ENCODE measurements around the gene LGALS12.
A peak's percentile ranks its signal among the peaks of the same experiment; 100 is the strongest.

The LGALS12 gene

DNA sequence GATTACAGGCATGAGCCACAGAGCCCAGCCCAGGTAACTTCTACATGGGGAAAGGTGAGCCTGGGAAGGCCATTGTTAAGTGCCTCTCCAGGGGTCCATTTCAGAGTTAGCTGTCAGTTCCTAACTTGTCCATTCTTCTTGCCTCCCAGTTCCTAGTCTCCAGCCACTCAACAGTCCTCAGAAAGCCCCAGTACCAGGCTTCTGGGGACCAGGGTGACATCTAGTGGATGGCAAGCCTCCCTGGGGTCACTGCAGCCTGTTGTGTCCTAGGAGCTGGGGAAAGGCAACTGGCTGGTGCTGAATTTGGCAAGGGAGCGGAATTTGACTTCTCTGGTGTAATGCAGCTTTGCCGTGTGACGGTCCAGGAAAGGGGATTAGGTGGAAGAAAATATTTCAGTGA lies 2.1 kb downstream of the LGALS12 start:
- peak; percentile 12 to 57 for DNase-seq (ENCODE audit: low read depth in 2 of 2)
- TF ChIP-seq, protein P1, sequence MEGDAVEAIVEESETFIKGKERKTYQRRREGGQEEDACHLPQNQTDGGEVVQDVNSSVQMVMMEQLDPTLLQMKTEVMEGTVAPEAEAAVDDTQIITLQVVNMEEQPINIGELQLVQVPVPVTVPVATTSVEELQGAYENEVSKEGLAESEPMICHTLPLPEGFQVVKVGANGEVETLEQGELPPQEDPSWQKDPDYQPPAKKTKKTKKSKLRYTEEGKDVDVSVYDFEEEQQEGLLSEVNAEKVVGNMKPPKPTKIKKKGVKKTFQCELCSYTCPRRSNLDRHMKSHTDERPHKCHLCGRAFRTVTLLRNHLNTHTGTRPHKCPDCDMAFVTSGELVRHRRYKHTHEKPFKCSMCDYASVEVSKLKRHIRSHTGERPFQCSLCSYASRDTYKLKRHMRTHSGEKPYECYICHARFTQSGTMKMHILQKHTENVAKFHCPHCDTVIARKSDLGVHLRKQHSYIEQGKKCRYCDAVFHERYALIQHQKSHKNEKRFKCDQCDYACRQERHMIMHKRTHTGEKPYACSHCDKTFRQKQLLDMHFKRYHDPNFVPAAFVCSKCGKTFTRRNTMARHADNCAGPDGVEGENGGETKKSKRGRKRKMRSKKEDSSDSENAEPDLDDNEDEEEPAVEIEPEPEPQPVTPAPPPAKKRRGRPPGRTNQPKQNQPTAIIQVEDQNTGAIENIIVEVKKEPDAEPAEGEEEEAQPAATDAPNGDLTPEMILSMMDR (IDR thresholded peaks at IDR 0.05; ENCODE audit: low read depth, low read length), result no peak
- no peak overlapping the region for H3K4me3 ChIP-seq (replicated peaks in 1 of 2; ENCODE audit: low read depth in 2 of 2, low read length in 2 of 2)

DNA sequence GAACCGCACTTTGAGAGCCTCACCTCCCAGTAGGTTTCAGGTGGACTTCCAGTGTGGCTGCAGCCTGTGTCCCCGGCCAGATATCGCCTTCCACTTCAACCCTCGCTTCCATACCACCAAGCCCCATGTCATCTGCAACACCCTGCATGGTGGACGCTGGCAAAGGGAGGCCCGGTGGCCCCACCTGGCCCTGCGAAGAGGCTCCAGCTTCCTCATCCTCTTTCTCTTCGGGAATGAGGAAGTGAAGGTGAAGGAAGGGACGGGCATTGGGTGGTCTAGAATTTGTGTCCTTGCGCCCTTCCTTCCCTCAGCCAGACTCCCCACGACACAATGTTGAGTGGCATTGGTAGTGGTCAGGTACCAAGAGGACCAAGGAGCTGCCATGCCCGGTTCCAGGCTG lies 2.9 kb downstream of the LGALS12 start:
- TF ChIP-seq, protein P1 (IDR thresholded peaks at IDR 0.05; ENCODE audit: low read depth, low read length), result no peak
- no peak for DNase-seq (ENCODE audit: low read depth in 2 of 2)
- H3K4me3 ChIP-seq (replicated peaks in 1 of 2; ENCODE audit: low read depth in 2 of 2, low read length in 2 of 2), result no peak overlapping the region

DNA sequence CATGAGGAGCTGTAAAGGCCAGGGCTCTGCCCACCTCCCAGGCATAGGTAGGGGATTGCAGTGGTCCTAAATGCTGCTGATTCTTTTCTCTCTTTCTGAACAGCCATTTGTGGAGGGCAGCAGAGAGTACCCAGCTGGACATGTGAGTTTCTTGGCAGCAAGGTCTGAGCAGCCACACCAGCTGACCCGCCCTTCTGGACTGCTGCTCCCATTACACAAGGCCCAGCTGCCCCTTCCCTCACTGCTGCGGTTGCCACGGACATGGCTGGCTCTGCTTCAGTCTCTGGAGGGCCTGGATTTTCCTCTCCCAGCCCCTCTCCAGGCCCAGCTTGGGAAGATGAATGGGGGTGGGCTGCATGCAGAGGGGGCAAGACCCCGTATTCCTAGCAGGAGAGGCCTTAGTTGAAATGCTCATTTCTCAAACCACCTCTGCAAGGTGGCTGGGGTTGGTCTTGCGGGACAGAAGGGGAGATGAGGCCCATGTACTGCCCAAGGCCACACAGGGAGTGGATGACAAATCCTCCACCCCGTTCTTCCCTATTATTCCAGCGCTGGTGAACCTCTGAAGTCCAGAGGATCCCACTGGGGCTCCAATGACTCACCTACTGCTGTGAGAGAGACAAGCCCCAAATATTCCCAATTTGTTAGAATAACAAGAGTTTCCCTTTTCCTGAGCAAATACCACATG lies 4.6 kb downstream of the LGALS12 start:
- DNase-seq (ENCODE audit: low read depth in 2 of 2), result peak; percentile 61 to 87
- TF ChIP-seq, protein P1 (IDR thresholded peaks at IDR 0.05; ENCODE audit: low read depth, low read length), result no peak
- no peak overlapping the region for H3K4me3 ChIP-seq (replicated peaks in 1 of 2; ENCODE audit: low read depth in 2 of 2, low read length in 2 of 2)

DNA sequence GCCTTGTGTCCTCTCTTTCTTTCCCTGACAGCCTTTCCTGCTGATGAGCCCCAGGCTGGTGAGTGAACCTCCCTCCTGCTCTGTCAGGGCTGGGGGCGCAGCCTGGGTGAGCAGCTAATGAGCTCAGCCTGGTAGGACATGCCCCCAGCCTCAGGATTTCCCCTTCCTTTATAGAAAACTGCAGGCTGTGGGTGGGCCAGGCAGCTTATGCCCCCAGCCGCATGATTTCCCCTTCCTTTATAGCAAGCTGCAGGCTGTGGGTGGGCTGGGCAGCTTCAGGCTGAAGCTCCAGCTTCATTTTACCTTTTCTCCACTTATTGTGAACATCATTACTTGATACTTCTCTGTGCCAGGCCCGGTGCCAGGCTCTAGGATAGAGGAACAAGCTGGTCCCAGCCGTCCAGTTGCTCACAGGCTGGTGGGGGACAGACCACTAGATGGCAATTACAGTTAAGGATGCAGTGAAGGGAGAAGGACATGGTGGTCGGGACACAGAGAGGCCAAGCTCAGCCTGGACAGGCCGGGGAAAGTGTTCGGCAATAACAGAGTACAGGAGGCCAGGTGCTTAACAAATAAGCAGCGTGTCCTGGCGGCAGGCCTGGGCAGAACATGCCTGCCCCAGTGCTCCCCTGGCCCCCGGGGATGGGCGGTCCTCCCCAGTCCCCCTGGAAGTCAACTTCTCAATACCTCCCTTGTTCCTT lies 5.3 kb downstream of the LGALS12 start:
- H3K4me3 ChIP-seq (replicated peaks in 1 of 2; ENCODE audit: low read depth in 2 of 2, low read length in 2 of 2), result no peak overlapping the region
- TF ChIP-seq, protein P1 (IDR thresholded peaks at IDR 0.05; ENCODE audit: low read depth, low read length), result no peak
- DNase-seq (ENCODE audit: low read depth in 2 of 2), result no peak

DNA sequence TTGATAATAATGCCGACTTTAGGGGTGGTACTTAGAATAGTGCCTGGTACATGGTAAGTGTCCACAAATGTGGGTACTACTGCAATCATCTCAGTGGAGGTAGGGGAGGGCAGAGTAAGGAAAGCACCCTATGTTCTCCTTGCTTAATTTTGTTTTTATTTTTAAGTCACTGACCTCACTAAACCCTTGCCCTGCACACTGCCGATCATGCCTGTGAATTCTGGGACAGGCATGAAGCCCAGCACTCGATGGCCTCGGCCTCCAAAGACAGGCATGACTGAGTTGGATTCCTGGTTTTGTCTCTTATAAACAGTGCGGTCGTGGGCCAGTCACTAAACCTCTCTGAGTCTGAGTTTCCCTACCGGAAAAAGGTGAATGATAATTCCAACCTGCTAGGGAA lies 6.9 kb downstream of the LGALS12 start:
- no peak overlapping the region for H3K4me3 ChIP-seq (replicated peaks in 1 of 2; ENCODE audit: low read depth in 2 of 2, low read length in 2 of 2)
- TF ChIP-seq, protein P1 (IDR thresholded peaks at IDR 0.05; ENCODE audit: low read depth, low read length), result no peak
- no peak for DNase-seq (ENCODE audit: low read depth in 2 of 2)

DNA sequence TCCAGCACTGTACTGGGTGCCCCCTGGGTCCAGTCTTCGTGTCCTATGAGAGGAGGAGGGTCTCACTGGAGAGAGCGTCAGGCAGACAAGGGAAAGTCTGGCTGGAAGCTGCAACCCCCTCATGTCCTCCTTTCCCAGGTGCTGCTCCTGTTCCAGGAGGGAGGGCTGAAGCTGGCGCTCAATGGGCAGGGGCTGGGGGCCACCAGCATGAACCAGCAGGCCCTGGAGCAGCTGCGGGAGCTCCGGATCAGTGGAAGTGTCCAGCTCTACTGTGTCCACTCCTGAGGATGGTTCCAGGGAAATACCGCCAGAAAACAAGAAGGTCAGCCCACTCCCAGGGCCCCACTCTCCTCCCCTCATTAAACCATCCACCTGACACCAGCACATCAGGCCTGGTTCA lies 10.2 kb downstream of the LGALS12 start:
- H3K4me3 ChIP-seq (replicated peaks in 1 of 2; ENCODE audit: low read depth in 2 of 2, low read length in 2 of 2), result no peak overlapping the region
- DNase-seq (ENCODE audit: low read depth in 2 of 2), result no peak
- TF ChIP-seq, protein P1 (IDR thresholded peaks at IDR 0.05; ENCODE audit: low read depth, low read length), result no peak

Measured in cardiac fibroblast (primary cell).